Adipocyte (in vitro differentiated cells): Measurements from ENCODE around the gene RGS3.

Experiments used
- DNase-seq: peaks from one replicate; pipeline ENCODE4 v3.0.0-alpha.2; 2015; ENCODE audit warnings: low read depth
- H3K27me3 ChIP-seq: replicated peaks from 2 replicates; pipeline ENCODE4 v1.7.0; 2013; ENCODE audit warnings: mild to moderate bottlenecking, low read length, moderate library complexity; ENCODE audit not compliant: control insufficient read depth, insufficient read depth
- H3K36me3 ChIP-seq: 2 replicates; pipeline ENCODE4 v1.7.0; 2013; ENCODE audit warnings: low read length, mild to moderate bottlenecking, moderate library complexity; ENCODE audit not compliant: control insufficient read depth, insufficient read depth, severe bottlenecking
- H3K4me1 ChIP-seq: 2 replicates; pipeline ENCODE4 v1.7.0; 2013; ENCODE audit warnings: mild to moderate bottlenecking, low read length, moderate library complexity; ENCODE audit not compliant: control insufficient read depth, insufficient read depth
- H3K4me3 ChIP-seq: 2 replicates; pipeline ENCODE4 v1.7.0; 2013; ENCODE audit warnings: mild to moderate bottlenecking, low read length, moderate library complexity
- H3K9ac ChIP-seq: 2 replicates; pipeline ENCODE4 v1.7.0; 2013; ENCODE audit warnings: mild to moderate bottlenecking, low read length, moderate library complexity
- H3K9me3 ChIP-seq: 2 replicates; pipeline ENCODE4 v1.7.0; 2013; ENCODE audit warnings: mild to moderate bottlenecking, low read length, moderate library complexity; ENCODE audit not compliant: control insufficient read depth

The RGS3 gene

DNA sequence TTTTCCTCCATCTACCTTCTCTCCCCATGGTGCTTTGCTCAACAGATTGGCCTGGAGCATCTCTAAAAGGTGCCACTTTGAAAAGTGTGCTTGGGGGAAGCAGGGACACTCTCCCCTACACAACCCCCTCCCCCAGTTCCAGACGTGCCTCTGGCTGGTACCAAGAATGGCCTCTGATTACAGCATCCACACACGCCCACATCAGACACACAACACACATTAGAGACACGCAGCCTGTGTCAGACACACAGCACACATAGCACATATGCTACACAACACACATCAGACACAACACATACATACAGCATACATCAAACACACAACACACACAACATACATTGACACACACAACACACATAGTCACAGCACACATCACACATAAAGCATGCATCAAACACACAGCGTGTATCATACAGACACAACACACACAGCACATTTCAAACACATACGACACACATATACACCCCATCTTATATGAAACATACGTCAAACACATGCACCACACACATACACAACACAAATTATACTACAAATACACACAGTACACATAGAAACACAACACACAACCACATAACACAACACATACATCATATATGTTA is 150.4 kb downstream of the RGS3 start:
- H3K4me1 ChIP-seq = peaks cover 36% of the 10 kb centered on the region
- no peaks in the 10 kb centered on the region for H3K36me3 ChIP-seq
- no peak overlapping the region for H3K4me3 ChIP-seq
- H3K9ac ChIP-seq = peak overlapping the region; percentile 65
- H3K27me3 ChIP-seq = no peaks in the 10 kb centered on the region
- H3K9me3 ChIP-seq = no peaks in the 10 kb centered on the region
- no peak for DNase-seq

DNA sequence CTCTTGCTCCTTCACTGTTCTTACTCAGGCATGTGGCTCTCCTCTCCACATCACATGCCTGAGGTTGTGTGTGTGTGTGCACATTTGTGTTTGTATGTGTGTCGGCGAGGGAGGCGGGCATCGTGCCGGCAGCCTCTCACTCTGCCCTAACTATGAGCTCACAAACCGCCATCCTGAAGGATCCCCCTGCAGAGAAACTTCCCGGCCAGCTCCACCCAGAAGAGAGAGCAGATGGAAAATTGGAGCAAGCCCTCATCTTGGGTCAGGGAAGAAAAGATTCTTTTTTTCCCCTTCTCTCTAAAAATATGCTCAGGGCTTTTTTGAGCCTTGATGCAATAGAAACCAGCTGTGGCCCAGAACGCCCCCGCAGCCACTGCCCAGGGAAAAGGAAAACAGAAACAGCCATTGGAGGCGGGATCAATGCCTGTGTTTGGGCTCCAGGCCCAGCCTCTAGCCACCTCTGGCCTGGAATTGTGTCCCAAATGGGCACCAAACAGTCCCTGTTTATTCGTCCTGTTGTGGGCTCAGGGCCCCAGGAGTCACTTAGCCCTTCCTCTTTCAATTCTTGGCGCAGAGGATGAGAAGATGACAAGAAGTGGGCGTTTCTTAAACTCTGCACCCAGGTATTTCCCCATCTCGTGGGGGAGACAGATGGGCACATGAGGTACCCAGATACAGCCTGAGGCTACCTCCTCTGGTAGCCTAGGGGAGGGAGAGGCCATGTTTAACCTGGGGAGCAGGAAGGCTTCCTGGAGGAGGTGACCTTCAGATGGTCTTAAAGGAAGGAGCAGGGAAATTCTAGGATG is 151.5 kb downstream of the RGS3 start:
- DNase-seq = peak; percentile 89
- Histone ChIP-seq H3K9me3 (no peaks in the 10 kb centered on the region), H3K27me3 (no peaks in the 10 kb centered on the region), H3K9ac (peak overlapping the region; percentile 65), H3K4me1 (peaks cover 32% of the 10 kb centered on the region), H3K4me3 (peak overlapping the region; percentile 58), H3K36me3 (no peaks in the 10 kb centered on the region)

- H3K27me3 ChIP-seq = no peaks in the 10 kb centered on the region
- H3K9me3 ChIP-seq = no peaks in the 10 kb centered on the region
- peaks cover 43% of the 10 kb centered on the region for H3K4me1 ChIP-seq
- H3K4me3 ChIP-seq = no peak overlapping the region
- no peaks in the 10 kb centered on the region for H3K36me3 ChIP-seq
- peak; percentile 30 for DNase-seq
- peak overlapping the region; percentile 65 for H3K9ac ChIP-seq
Observed at GRCh38 chr9:113616116-113616515, 152.6 kb downstream of the RGS3 start.

DNA sequence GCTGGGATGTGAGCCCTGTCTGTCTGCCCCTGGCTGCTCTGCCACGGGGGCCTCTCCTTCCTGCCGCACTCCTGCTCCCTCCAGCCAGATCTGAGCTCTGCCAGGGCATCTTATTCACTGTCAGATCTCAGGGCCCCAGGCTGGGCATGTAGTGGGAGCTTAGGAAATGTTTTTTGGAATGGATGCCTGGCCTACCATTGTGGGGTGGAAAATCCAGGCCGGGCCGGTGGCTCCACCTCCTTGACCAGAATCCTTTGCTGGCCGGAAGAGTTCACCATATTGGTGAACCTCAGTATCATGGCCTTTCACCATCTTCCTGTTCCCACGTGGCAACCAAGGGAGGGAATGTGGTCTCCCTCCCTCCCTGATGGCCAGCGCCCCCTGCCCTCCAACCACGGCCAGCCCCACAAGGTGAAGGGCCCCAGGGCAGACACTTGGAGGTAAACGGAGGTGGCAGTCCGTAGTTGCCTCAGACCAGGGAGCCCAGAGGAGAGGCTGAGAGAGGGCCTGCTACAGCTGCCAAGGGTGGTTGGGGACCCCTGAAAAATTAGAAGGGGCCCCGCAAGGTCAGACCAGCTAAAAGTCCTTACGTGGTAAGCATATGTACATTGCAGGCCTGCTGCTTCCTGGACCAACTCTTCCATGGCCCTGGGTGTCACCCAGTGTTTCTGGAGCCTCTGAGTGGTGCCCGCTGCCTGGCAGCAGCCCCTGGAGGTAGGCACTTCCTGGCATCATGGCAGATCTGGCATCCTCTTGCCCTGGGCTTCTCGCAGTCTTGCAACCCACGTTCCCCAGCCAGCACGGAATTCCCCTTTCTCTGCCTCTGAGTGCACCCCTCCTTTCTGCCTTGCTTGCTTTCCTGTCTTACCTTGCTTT is 153.3 kb downstream of the RGS3 start:
- peaks cover 51% of the 10 kb centered on the region for H3K4me1 ChIP-seq
- H3K27me3 ChIP-seq = no peaks in the 10 kb centered on the region
- no peak overlapping the region for H3K4me3 ChIP-seq
- no peak for DNase-seq
- H3K36me3 ChIP-seq = no peaks in the 10 kb centered on the region
- no peaks in the 10 kb centered on the region for H3K9me3 ChIP-seq
- peak overlapping the region; percentile 47 for H3K9ac ChIP-seq

DNA sequence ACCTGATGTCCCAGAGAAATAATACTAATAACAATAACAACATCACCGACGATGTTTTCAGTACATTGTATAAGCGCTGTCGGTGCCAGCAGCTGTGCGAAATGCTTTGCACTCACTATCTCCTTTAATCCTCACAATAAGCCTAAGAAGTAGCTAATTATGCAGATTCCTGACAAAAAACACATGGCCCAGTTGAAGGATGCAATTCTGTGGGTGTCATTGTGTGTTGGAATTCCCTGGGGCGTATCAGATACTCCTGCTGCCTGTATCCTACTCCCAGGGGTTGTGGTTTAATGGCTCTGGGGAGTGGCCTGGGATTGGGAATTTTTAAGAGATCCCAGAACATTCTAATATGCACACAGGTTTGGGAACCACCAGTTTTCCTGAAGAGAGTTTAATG is 154.0 kb downstream of the RGS3 start:
- no peaks in the 10 kb centered on the region for H3K9me3 ChIP-seq
- DNase-seq = no peak
- H3K4me3 ChIP-seq = no peak overlapping the region
- H3K36me3 ChIP-seq = no peaks in the 10 kb centered on the region
- peaks cover 58% of the 10 kb centered on the region for H3K4me1 ChIP-seq
- H3K27me3 ChIP-seq = no peaks in the 10 kb centered on the region
- H3K9ac ChIP-seq = no peak overlapping the region

GRCh38 chr9:113618836-113619490 is 155.4 kb downstream of the RGS3 start:
- no peaks in the 10 kb centered on the region for H3K9me3 ChIP-seq
- DNase-seq = no peak
- no peaks in the 10 kb centered on the region for H3K36me3 ChIP-seq
- H3K4me1 ChIP-seq = peaks cover 67% of the 10 kb centered on the region
- no peak overlapping the region for H3K9ac ChIP-seq
- no peak overlapping the region for H3K4me3 ChIP-seq
- no peaks in the 10 kb centered on the region for H3K27me3 ChIP-seq

GRCh38 chr9:113619491-113620376 is 156.2 kb downstream of the RGS3 start:
- no peaks in the 10 kb centered on the region for H3K9me3 ChIP-seq
- peak overlapping the region; percentile 84 for H3K9ac ChIP-seq
- no peak for DNase-seq
- peaks cover 62% of the 10 kb centered on the region for H3K4me1 ChIP-seq
- H3K36me3 ChIP-seq = no peaks in the 10 kb centered on the region
- H3K4me3 ChIP-seq = no peak overlapping the region
- H3K27me3 ChIP-seq = no peaks in the 10 kb centered on the region

GRCh38 chr9:113620377-113621161 is 157.0 kb downstream of the RGS3 start:
- Histone ChIP-seq H3K36me3 (no peaks in the 10 kb centered on the region), H3K9me3 (no peaks in the 10 kb centered on the region), H3K4me3 (peak overlapping the region; percentile 61), H3K9ac (peak overlapping the region; percentile 84), H3K4me1 (peaks cover 62% of the 10 kb centered on the region), H3K27me3 (no peaks in the 10 kb centered on the region)
- DNase-seq = peak; percentile 86

DNA sequence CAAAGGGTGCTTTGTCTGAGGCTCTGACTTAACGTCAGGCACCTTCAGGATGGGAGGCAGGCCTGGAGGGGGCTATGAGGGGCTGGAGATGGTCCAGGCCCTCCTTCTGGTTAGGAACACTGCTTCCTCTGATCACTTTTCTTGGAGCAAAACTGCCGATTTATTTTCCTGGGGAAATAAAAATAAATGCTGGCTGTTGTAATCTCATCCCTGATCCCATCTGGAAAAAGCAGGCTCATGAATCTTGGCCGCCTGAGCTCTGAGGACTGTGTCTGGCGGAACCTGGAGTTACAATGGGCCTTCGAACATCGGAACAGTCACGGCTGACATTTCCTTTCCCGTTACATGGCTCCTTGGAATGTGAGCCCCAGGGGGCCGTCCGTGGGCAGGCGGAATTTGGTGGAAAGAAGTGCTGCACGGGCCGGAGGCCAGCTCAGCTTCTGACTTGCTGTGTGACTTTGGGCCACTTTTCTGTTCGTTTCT is 157.8 kb downstream of the RGS3 start:
- DNase-seq = peak; percentile 92
- Histone ChIP-seq H3K36me3 (no peaks in the 10 kb centered on the region), H3K27me3 (no peaks in the 10 kb centered on the region), H3K9ac (peak overlapping the region; percentile 84), H3K4me3 (peak overlapping the region; percentile 61), H3K4me1 (peaks cover 59% of the 10 kb centered on the region), H3K9me3 (no peaks in the 10 kb centered on the region)
